ENCODE results near the gene POMC. TPM values are rescaled to one million over a fixed set of nuclear protein-coding genes. Genes with fewer than 3 reads are reported as not detected.

POMC gene
- polyA plus RNA-seq, 2 donors: 0.59 to 2.1 TPM

DNA sequence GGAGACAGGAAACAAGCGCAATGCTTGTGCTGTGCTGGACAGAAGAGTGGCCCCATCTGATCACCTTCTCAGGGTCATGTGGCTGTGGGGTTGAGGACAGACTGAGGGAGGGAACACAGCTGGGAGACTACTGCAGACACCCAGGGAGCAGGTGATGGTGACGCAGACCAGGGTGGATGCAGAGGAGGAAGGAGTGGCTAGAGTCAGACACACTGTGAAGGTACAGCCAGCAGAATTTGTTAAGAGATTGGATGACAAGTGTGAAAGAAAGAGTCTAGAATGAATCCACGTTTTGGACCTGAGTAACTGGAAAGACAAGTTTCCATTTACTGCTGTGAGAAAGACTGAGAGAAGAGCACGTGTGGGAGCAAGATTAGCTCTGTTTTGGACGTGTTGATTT lies 15.9 kb upstream of the POMC start:
- H3K4me1 ChIP-seq (ENCODE audit: control insufficient read depth in 2 of 2, insufficient read depth in 2 of 2, low read length in 1 of 2): peaks cover 0 to 4% of the 10 kb centered on the region in 2 donors
- H3K27me3 ChIP-seq (ENCODE audit: control insufficient read depth in 1 of 2, insufficient read depth in 2 of 2, low read length in 2 of 2): no peaks in the 10 kb centered on the region
- WGBS, 2 donors: 47 to 49% methylated on average over 5 of the region's 5 CpGs
- H3K4me3 ChIP-seq (ENCODE audit: low read depth in 1 of 2, low read length in 2 of 2): no peak overlapping the region
- H3K9me3 ChIP-seq (ENCODE audit: control insufficient read depth in 2 of 2, insufficient read depth in 1 of 2, low read depth in 1 of 2, low read length in 1 of 2): no peaks in the 10 kb centered on the region
- no peaks in the 10 kb centered on the region for H3K36me3 ChIP-seq (ENCODE audit: control insufficient read depth in 2 of 2, insufficient read depth in 2 of 2, low read length in 1 of 2)
- H3K27ac ChIP-seq (ENCODE audit: low read depth in 2 of 2, low read length in 1 of 2): peak overlapping the region; percentile 67 to 87

- Histone ChIP-seq H3K9me3 (ENCODE audit: control insufficient read depth in 2 of 2, insufficient read depth in 1 of 2, low read depth in 1 of 2, low read length in 1 of 2) (no peaks in the 10 kb centered on the region), H3K4me3 (ENCODE audit: low read depth in 1 of 2, low read length in 2 of 2) (no peak overlapping the region), H3K27ac (ENCODE audit: low read depth in 2 of 2, low read length in 1 of 2) (no peak overlapping the region), H3K4me1 (ENCODE audit: control insufficient read depth in 2 of 2, insufficient read depth in 2 of 2, low read length in 1 of 2) (peaks cover 0 to 1% of the 10 kb centered on the region in 2 donors), H3K27me3 (ENCODE audit: control insufficient read depth in 1 of 2, insufficient read depth in 2 of 2, low read length in 2 of 2) (no peaks in the 10 kb centered on the region), H3K36me3 (ENCODE audit: control insufficient read depth in 2 of 2, insufficient read depth in 2 of 2, low read length in 1 of 2) (no peaks in the 10 kb centered on the region)
- WGBS, 2 donors: 87 to 88% methylated on average over 10 of the region's 10 CpGs
These were observed 10.6 kb upstream of the POMC start for GRCh38 chr2:25178976-25179375.

DNA sequence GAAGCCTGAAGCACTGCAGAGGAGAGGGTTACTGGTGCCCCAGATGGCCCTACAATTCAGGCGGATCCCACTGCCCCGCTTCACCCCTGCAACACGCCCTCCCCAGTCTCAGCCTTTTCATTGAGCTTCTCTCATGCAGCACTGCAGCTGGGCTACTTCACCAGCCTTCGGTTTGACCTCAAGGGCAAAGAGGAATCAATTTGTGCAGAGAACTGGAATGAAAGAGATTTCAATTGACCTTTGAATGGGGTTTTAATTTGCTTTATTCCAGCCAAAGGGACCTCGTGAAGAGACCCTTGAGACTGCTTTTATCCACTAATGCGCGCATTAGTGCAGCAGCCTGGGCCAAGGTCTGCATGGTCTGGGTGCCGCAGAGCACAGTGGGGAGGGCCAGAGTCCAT lies 8.8 kb upstream of the POMC start:
- no peak overlapping the region for H3K27ac ChIP-seq (ENCODE audit: low read depth in 2 of 2, low read length in 1 of 2)
- no peaks in the 10 kb centered on the region for H3K27me3 ChIP-seq (ENCODE audit: control insufficient read depth in 1 of 2, insufficient read depth in 2 of 2, low read length in 2 of 2)
- no peak overlapping the region for H3K4me3 ChIP-seq (ENCODE audit: low read depth in 1 of 2, low read length in 2 of 2)
- 83% methylated on average over 8 of the region's 8 CpGs for WGBS, 2 donors
- no peaks in the 10 kb centered on the region for H3K36me3 ChIP-seq (ENCODE audit: control insufficient read depth in 2 of 2, insufficient read depth in 2 of 2, low read length in 1 of 2)
- H3K4me1 ChIP-seq (ENCODE audit: control insufficient read depth in 2 of 2, insufficient read depth in 2 of 2, low read length in 1 of 2): no peaks in the 10 kb centered on the region
- no peaks in the 10 kb centered on the region for H3K9me3 ChIP-seq (ENCODE audit: control insufficient read depth in 2 of 2, insufficient read depth in 1 of 2, low read depth in 1 of 2, low read length in 1 of 2)

- Histone ChIP-seq H3K27ac (ENCODE audit: low read depth in 2 of 2, low read length in 1 of 2) (no peak overlapping the region), H3K4me3 (ENCODE audit: low read depth in 1 of 2, low read length in 2 of 2) (no peak overlapping the region), H3K36me3 (ENCODE audit: control insufficient read depth in 2 of 2, insufficient read depth in 2 of 2, low read length in 1 of 2) (no peaks in the 10 kb centered on the region), H3K27me3 (ENCODE audit: control insufficient read depth in 1 of 2, insufficient read depth in 2 of 2, low read length in 2 of 2) (no peaks in the 10 kb centered on the region), H3K9me3 (ENCODE audit: control insufficient read depth in 2 of 2, insufficient read depth in 1 of 2, low read depth in 1 of 2, low read length in 1 of 2) (no peaks in the 10 kb centered on the region), H3K4me1 (ENCODE audit: control insufficient read depth in 2 of 2, insufficient read depth in 2 of 2, low read length in 1 of 2) (no peaks in the 10 kb centered on the region)
- WGBS, 2 donors: 82% methylated on average over 5 of the region's 5 CpGs
These were observed 8.3 kb upstream of the POMC start for GRCh38 chr2:25176541-25177181.

- Histone ChIP-seq H3K27ac (ENCODE audit: low read depth in 2 of 2, low read length in 1 of 2) (no peak overlapping the region), H3K4me1 (ENCODE audit: control insufficient read depth in 2 of 2, insufficient read depth in 2 of 2, low read length in 1 of 2) (no peaks in the 10 kb centered on the region), H3K27me3 (ENCODE audit: control insufficient read depth in 1 of 2, insufficient read depth in 2 of 2, low read length in 2 of 2) (no peaks in the 10 kb centered on the region), H3K9me3 (ENCODE audit: control insufficient read depth in 2 of 2, insufficient read depth in 1 of 2, low read depth in 1 of 2, low read length in 1 of 2) (no peaks in the 10 kb centered on the region), H3K36me3 (ENCODE audit: control insufficient read depth in 2 of 2, insufficient read depth in 2 of 2, low read length in 1 of 2) (no peaks in the 10 kb centered on the region), H3K4me3 (ENCODE audit: low read depth in 1 of 2, low read length in 2 of 2) (no peak overlapping the region)
- WGBS, 2 donors: 83 to 89% methylated on average over 6 of the region's 6 CpGs
These were observed 7.8 kb upstream of the POMC start for GRCh38 chr2:25176138-25176537.

DNA sequence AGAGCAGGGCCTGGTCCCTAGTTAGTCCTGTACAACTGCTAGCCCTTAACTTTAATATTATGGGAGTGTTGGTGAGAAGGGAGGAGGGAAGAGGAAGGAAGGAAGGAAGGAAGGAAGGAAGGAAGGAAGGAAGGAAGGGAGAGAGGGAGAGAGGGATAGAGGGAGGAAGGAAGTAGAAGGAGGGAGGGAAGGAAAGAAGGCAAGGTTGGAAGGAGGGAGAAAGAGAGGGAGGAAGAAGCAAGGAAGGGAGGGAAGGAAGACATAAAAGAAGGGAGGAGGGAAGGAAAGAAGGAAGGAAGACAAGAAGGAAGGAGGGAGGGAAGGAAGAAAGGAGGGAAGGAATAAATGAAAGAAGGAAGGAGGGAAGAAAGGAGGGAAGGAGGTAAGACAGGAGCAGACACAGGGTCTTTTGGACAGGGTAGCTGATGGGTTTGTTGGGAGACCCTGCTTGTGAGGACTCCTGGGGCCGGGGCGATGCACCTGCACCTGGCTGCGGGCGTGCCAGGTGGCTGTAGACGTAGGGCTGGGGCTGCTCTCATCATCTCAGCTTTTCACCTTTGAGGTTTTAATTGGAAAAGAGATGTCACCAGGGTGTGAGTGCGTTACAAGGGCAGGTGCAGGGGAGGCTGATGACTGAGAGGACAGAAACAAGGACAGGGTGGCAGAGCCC lies 5.9 kb upstream of the POMC start:
- no peaks in the 10 kb centered on the region for H3K9me3 ChIP-seq (ENCODE audit: control insufficient read depth in 2 of 2, insufficient read depth in 1 of 2, low read depth in 1 of 2, low read length in 1 of 2)
- no peaks in the 10 kb centered on the region for H3K4me1 ChIP-seq (ENCODE audit: control insufficient read depth in 2 of 2, insufficient read depth in 2 of 2, low read length in 1 of 2)
- no peaks in the 10 kb centered on the region for H3K27me3 ChIP-seq (ENCODE audit: control insufficient read depth in 1 of 2, insufficient read depth in 2 of 2, low read length in 2 of 2)
- H3K4me3 ChIP-seq (ENCODE audit: low read depth in 1 of 2, low read length in 2 of 2): no peak overlapping the region
- no peak overlapping the region for H3K27ac ChIP-seq (ENCODE audit: low read depth in 2 of 2, low read length in 1 of 2)
- WGBS, 2 donors: 80 to 88% methylated on average over 6 of the region's 6 CpGs
- no peaks in the 10 kb centered on the region for H3K36me3 ChIP-seq (ENCODE audit: control insufficient read depth in 2 of 2, insufficient read depth in 2 of 2, low read length in 1 of 2)

GRCh38 chr2:25173719-25174118 lies 5.3 kb upstream of the POMC start:
- WGBS, 2 donors: 85 to 89% methylated on average over 5 of the region's 5 CpGs
- Histone ChIP-seq H3K4me3 (ENCODE audit: low read depth in 1 of 2, low read length in 2 of 2) (no peak overlapping the region), H3K4me1 (ENCODE audit: control insufficient read depth in 2 of 2, insufficient read depth in 2 of 2, low read length in 1 of 2) (peaks cover 0 to 2% of the 10 kb centered on the region in 2 donors), H3K27ac (ENCODE audit: low read depth in 2 of 2, low read length in 1 of 2) (no peak overlapping the region), H3K36me3 (ENCODE audit: control insufficient read depth in 2 of 2, insufficient read depth in 2 of 2, low read length in 1 of 2) (no peaks in the 10 kb centered on the region), H3K9me3 (ENCODE audit: control insufficient read depth in 2 of 2, insufficient read depth in 1 of 2, low read depth in 1 of 2, low read length in 1 of 2) (no peaks in the 10 kb centered on the region), H3K27me3 (ENCODE audit: control insufficient read depth in 1 of 2, insufficient read depth in 2 of 2, low read length in 2 of 2) (no peaks in the 10 kb centered on the region)

DNA sequence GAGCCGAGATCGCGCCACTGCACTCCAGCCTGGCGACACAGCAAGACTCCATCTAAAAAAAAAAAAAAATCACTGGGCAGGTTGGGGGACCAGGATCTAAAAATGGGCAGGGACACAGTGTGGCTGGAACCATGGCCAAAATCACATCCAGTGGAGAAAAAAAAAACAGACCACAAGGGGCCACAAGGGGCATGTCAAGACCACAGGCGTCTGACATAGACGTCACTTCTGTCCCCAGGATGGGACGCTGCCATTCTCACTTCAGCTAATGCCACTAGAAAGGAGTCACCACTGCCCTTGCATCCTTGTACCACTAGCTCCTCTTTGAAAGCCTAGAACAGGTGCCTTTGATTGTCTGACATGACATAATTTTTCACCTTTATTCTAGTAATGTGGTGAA lies 2.5 kb upstream of the POMC start:
- Histone ChIP-seq H3K36me3 (ENCODE audit: control insufficient read depth in 2 of 2, insufficient read depth in 2 of 2, low read length in 1 of 2) (no peaks in the 10 kb centered on the region), H3K9me3 (ENCODE audit: control insufficient read depth in 2 of 2, insufficient read depth in 1 of 2, low read depth in 1 of 2, low read length in 1 of 2) (no peaks in the 10 kb centered on the region), H3K27me3 (ENCODE audit: control insufficient read depth in 1 of 2, insufficient read depth in 2 of 2, low read length in 2 of 2) (peaks cover 0 to 4% of the 10 kb centered on the region in 2 donors), H3K27ac (ENCODE audit: low read depth in 2 of 2, low read length in 1 of 2) (no peak overlapping the region), H3K4me1 (ENCODE audit: control insufficient read depth in 2 of 2, insufficient read depth in 2 of 2, low read length in 1 of 2) (peaks cover 0 to 4% of the 10 kb centered on the region in 2 donors), H3K4me3 (ENCODE audit: low read depth in 1 of 2, low read length in 2 of 2) (no peak overlapping the region)
- 85 to 93% methylated on average over 7 of the region's 7 CpGs for WGBS, 2 donors

DNA sequence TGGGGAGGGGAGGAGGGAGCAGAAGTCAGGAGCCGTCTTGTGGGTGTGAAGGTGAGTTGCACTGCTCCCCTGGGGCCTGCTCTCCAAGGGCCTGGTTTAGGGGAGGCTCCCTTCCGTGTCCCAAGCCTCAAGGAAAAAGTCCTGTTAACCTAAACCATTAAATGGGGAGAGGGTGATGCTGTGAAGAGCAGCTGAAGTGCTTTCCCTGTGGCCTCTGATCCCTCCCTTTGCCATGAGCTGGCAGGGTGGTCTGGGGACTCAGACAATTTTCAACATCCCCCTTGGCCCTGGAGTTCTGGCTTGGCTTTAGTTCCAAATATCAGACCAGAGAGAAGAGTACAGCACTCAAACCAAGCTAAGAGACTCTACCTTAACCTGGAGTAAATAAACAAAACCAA lies 692 bp upstream of the POMC start:
- H3K9me3 ChIP-seq (ENCODE audit: control insufficient read depth in 2 of 2, insufficient read depth in 1 of 2, low read depth in 1 of 2, low read length in 1 of 2): no peaks in the 10 kb centered on the region
- peaks cover 0 to 4% of the 10 kb centered on the region in 2 donors for H3K27me3 ChIP-seq (ENCODE audit: control insufficient read depth in 1 of 2, insufficient read depth in 2 of 2, low read length in 2 of 2)
- WGBS, 2 donors: 51 to 65% methylated on average over 2 of the region's 2 CpGs
- H3K4me3 ChIP-seq (ENCODE audit: low read depth in 1 of 2, low read length in 2 of 2): no peak overlapping the region
- H3K36me3 ChIP-seq (ENCODE audit: control insufficient read depth in 2 of 2, insufficient read depth in 2 of 2, low read length in 1 of 2): no peaks in the 10 kb centered on the region
- no peak overlapping the region for H3K27ac ChIP-seq (ENCODE audit: low read depth in 2 of 2, low read length in 1 of 2)
- peaks cover 0 to 4% of the 10 kb centered on the region in 2 donors for H3K4me1 ChIP-seq (ENCODE audit: control insufficient read depth in 2 of 2, insufficient read depth in 2 of 2, low read length in 1 of 2)
